ENCODE data around the gene SCN3A. TPM values are rescaled to one million over a fixed set of nuclear protein-coding genes. Genes with fewer than 3 reads are reported as not detected.

The SCN3A gene
- total RNA-seq, 1 donor from 2014 or later: 0.30 TPM

GRCh38 chr2:165193178-165193777, 10.6 kb downstream of the SCN3A start:
- no peak for DNase-seq (ENCODE audit: low spot score)
- Mint-ChIP-seq H3K4me3 (ENCODE audit: unreplicated experiment) (no peak overlapping the region), H3K27me3 (ENCODE audit: low read depth) (peaks cover 6% of the 10 kb centered on the region), H3K27ac (ENCODE audit: unreplicated experiment) (no peak overlapping the region), H3K36me3 (ENCODE audit: low read depth) (no peaks in the 10 kb centered on the region), H3K4me1 (ENCODE audit: low read depth) (no peaks in the 10 kb centered on the region), H3K9me3 (ENCODE audit: low read depth) (no peaks in the 10 kb centered on the region)
- TF ChIP-seq CTCF (IDR thresholded peaks at IDR 0.05): no peak

GRCh38 chr2:165192729-165193128, 11.1 kb downstream of the SCN3A start:
- no peak for TF ChIP-seq CTCF (IDR thresholded peaks at IDR 0.05)
- no peak overlapping the region for H3K4me3 Mint-ChIP-seq (ENCODE audit: unreplicated experiment)
- no peaks in the 10 kb centered on the region for H3K9me3 Mint-ChIP-seq (ENCODE audit: low read depth)
- no peak for DNase-seq (ENCODE audit: low spot score)
- H3K27me3 Mint-ChIP-seq (ENCODE audit: low read depth): peaks cover 6% of the 10 kb centered on the region
- no peaks in the 10 kb centered on the region for H3K4me1 Mint-ChIP-seq (ENCODE audit: low read depth)
- no peak overlapping the region for H3K27ac Mint-ChIP-seq (ENCODE audit: unreplicated experiment)
- no peaks in the 10 kb centered on the region for H3K36me3 Mint-ChIP-seq (ENCODE audit: low read depth)

- Mint-ChIP-seq H3K4me1 (ENCODE audit: low read depth) (no peaks in the 10 kb centered on the region), H3K27me3 (ENCODE audit: low read depth) (peaks cover 6% of the 10 kb centered on the region), H3K9me3 (ENCODE audit: low read depth) (no peaks in the 10 kb centered on the region), H3K4me3 (ENCODE audit: unreplicated experiment) (no peak overlapping the region), H3K36me3 (ENCODE audit: low read depth) (no peaks in the 10 kb centered on the region), H3K27ac (ENCODE audit: unreplicated experiment) (no peak overlapping the region)
- no peak for DNase-seq (ENCODE audit: low spot score)
- TF ChIP-seq CTCF (IDR thresholded peaks at IDR 0.05): no peak
Measured at GRCh38 chr2:165191096-165191728, 12.6 kb downstream of the SCN3A start.

- no peaks in the 10 kb centered on the region for H3K36me3 Mint-ChIP-seq (ENCODE audit: low read depth)
- no peak for DNase-seq (ENCODE audit: low spot score)
- no peak for TF ChIP-seq CTCF (IDR thresholded peaks at IDR 0.05)
- no peaks in the 10 kb centered on the region for H3K27me3 Mint-ChIP-seq (ENCODE audit: low read depth)
- no peaks in the 10 kb centered on the region for H3K4me1 Mint-ChIP-seq (ENCODE audit: low read depth)
- no peak overlapping the region for H3K4me3 Mint-ChIP-seq (ENCODE audit: unreplicated experiment)
- no peak overlapping the region for H3K27ac Mint-ChIP-seq (ENCODE audit: unreplicated experiment)
- no peaks in the 10 kb centered on the region for H3K9me3 Mint-ChIP-seq (ENCODE audit: low read depth)
Measured at GRCh38 chr2:165185633-165186032, 18.2 kb downstream of the SCN3A start.

- Mint-ChIP-seq H3K27me3 (ENCODE audit: low read depth) (no peaks in the 10 kb centered on the region), H3K4me1 (ENCODE audit: low read depth) (no peaks in the 10 kb centered on the region), H3K9me3 (ENCODE audit: low read depth) (no peaks in the 10 kb centered on the region), H3K4me3 (ENCODE audit: unreplicated experiment) (no peak overlapping the region), H3K27ac (ENCODE audit: unreplicated experiment) (no peak overlapping the region), H3K36me3 (ENCODE audit: low read depth) (no peaks in the 10 kb centered on the region)
- TF ChIP-seq CTCF (IDR thresholded peaks at IDR 0.05): no peak
- DNase-seq (ENCODE audit: low spot score): no peak
Measured at GRCh38 chr2:165182029-165182428, 21.8 kb downstream of the SCN3A start.

Measured in chondrocyte (in vitro differentiated cells).